Measurements from ENCODE around the gene TEX35.

DNA sequence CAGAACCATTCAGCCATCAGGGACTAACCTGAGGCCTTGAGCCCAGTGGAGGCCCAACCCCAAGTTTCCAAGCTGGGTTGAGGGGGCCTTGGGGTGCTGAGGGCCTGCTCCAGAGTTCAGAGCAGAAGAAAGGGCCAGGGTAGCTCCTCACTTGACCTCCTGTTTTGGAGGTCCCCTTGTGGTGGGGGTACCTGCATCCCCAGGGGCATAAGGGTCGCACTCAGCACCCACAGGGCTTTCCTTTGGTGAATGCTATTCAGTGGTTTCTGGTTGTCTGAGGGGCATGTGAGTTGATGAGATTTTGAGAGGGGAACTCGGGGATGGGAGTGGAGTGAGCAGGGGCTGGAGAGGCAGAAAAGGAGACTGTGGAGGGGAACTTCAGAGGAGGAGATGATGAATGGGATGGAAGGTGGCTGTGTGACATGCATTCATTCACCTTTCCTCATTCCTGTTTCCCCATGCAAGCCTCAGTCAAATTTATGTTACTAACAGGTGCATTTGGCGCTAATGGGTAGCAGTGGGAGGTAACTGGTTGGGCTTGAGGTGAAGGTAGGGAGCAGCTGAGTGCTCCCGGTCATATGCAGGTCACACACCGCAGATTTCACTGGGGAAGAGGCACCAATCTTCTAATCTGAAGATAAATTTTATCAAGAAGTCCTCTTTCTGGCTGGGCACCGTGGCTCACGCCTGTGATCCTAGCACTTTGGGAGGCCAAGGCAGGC, 50.4 kb downstream of the TEX35 start:
- TF ChIP-seq, protein P1, sequence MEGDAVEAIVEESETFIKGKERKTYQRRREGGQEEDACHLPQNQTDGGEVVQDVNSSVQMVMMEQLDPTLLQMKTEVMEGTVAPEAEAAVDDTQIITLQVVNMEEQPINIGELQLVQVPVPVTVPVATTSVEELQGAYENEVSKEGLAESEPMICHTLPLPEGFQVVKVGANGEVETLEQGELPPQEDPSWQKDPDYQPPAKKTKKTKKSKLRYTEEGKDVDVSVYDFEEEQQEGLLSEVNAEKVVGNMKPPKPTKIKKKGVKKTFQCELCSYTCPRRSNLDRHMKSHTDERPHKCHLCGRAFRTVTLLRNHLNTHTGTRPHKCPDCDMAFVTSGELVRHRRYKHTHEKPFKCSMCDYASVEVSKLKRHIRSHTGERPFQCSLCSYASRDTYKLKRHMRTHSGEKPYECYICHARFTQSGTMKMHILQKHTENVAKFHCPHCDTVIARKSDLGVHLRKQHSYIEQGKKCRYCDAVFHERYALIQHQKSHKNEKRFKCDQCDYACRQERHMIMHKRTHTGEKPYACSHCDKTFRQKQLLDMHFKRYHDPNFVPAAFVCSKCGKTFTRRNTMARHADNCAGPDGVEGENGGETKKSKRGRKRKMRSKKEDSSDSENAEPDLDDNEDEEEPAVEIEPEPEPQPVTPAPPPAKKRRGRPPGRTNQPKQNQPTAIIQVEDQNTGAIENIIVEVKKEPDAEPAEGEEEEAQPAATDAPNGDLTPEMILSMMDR (tag by site-specific recombination; IDR thresholded peaks at IDR 0.05) = no peak
- no peak for TF ChIP-seq ZBTB21 (tag by site-specific recombination; IDR thresholded peaks at IDR 0.05)

Data from HEK293 (cell line).